Upper lobe of left lung (tissue), 4 donors: ENCODE results near the gene SYNM.

Experiments
- CTCF ChIP-seq, 6 experiments: fragments of 450-650 bp in 4 of 6; fragments of 200-600 bp in 2 of 6; sonication (generic) in 2 of 6; IDR thresholded peaks; one replicate each; pipeline ENCODE4 v1.5.1; 2016 to 2019; ENCODE audit warnings: antibody characterized with exemption in 6 of 6
- POLR2A ChIP-seq, 4 donors: fragments of 450-650 bp; IDR thresholded peaks; one replicate each; pipeline ENCODE4 v1.5.1; 2016 to 2017; ENCODE audit warnings: antibody characterized with exemption in 4 of 4, mild to moderate bottlenecking in 2 of 4

- TF ChIP-seq CTCF (IDR thresholded peaks at IDR 0.05) (no peak), POLR2A (IDR thresholded peaks at IDR 0.05) (no peak)
These were observed 65.7 kb downstream of the SYNM start for GRCh38 chr15:99170476-99171065.
